ENCODE measurements around the gene RTEL1. TPM values are rescaled to one million over a fixed set of nuclear protein-coding genes. Genes with fewer than 3 reads are reported as not detected.

RTEL1 gene
- total and polyA plus RNA-seq, 2 donors (not counting 1 experiment from before 2014, with no cell fraction given), result 15.1 to 32.6 TPM

DNA sequence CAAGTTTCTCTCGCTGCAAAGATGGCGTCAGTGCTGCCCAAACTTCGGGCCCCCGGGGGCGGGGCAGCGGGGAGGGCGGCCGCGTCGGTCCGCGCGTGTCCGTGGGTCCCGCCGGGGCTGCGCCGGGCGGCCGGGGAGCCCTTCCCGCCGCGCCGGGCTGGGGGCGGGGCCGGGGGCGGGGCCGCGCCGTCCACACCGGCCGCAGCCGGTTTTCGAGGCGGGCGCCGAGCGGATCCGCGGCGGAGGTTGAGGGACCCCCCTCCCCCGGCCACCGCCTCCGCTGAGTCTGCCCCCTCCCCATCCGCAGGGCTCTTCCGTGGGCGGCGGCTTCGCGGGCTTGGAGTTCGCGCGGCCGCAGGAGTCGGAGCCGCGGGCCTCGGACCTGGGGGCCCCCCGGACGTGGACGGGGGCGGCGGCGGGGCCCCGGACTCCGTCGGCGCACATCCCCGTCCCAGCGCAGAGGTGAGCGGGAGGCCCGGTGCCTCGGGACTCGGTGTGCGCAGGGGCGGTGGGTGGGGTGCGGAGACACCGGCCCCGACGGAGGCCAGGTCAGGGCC, 82.0 kb downstream of the RTEL1 start:
- H3K4me3 Mint-ChIP-seq, result peak overlapping the region; percentile 68
- peak overlapping the region; percentile 68 for H3K9ac ChIP-seq (ENCODE audit: low read length)

More for the DNA sequence above, 82.0 kb downstream of the RTEL1 start:
- H4K20me1 ChIP-seq (ENCODE audit: control insufficient read depth, insufficient read depth, low read length, poor library complexity, severe bottlenecking), result peaks cover 22% of the 10 kb centered on the region
- WGBS (ENCODE audit: insufficient coverage), result under 1% methylated on average over 75 of the region's 80 CpGs
- Mint-ChIP-seq H3K27ac (no peak overlapping the region), H3K9me3 (ENCODE audit: insufficient read depth) (no peaks in the 10 kb centered on the region), H3K4me1 (peaks cover 18% of the 10 kb centered on the region), H3K27me3 (no peaks in the 10 kb centered on the region)
- no peaks in the 10 kb centered on the region for H3K27me3 ChIP-seq (replicated peaks in 1 of 4; ENCODE audit: control extremely low read depth in 1 of 4, control insufficient read depth in 3 of 4, insufficient read depth in 4 of 4, low read length in 3 of 4)
- peak overlapping the region; percentile 95 for H3K4me2 ChIP-seq (replicated peaks; ENCODE audit: low read depth, low read length, poor library complexity, severe bottlenecking)
- no peak overlapping the region for H3K27ac ChIP-seq (ENCODE audit: low read length in 2 of 2)
- peak overlapping the region; percentile 23 to 64 (median 50) for H3K4me3 ChIP-seq (ENCODE audit: control extremely low read depth in 1 of 5, extremely low read depth in 1 of 5, insufficient read depth in 1 of 5, low read depth in 2 of 5, low read length in 4 of 5)
- TF ChIP-seq EZH2 (IDR thresholded peaks at IDR 0.05; ENCODE audit: borderline replicate concordance, insufficient read depth, low read depth, low read length, poor library complexity, severe bottlenecking), result no peak
- TF ChIP-seq, protein P1, sequence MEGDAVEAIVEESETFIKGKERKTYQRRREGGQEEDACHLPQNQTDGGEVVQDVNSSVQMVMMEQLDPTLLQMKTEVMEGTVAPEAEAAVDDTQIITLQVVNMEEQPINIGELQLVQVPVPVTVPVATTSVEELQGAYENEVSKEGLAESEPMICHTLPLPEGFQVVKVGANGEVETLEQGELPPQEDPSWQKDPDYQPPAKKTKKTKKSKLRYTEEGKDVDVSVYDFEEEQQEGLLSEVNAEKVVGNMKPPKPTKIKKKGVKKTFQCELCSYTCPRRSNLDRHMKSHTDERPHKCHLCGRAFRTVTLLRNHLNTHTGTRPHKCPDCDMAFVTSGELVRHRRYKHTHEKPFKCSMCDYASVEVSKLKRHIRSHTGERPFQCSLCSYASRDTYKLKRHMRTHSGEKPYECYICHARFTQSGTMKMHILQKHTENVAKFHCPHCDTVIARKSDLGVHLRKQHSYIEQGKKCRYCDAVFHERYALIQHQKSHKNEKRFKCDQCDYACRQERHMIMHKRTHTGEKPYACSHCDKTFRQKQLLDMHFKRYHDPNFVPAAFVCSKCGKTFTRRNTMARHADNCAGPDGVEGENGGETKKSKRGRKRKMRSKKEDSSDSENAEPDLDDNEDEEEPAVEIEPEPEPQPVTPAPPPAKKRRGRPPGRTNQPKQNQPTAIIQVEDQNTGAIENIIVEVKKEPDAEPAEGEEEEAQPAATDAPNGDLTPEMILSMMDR (IDR thresholded peaks at IDR 0.05), result no peak
- ChIA-PET POLR2A (interaction anchor here (0.9 kb wide), 1 partner anchor 114 kb away, joined by 3 read pairs; no protein-coding TSS in a partner anchor), CTCF (interaction anchor here (0.9 kb wide), 1 partner anchor 32 kb away, joined by 3 read pairs; the partner anchor contains the start of genes ARFRP1 and ZGPAT)
- H3K79me2 ChIP-seq (ENCODE audit: control insufficient read depth, insufficient read depth, low read length), result peaks cover 6% of the 10 kb centered on the region
- ATAC-seq (ENCODE audit: low read depth) (peak; percentile 9), DNase-seq (peak; percentile 58)
- intact Hi-C loops (cut with micrococcal nuclease), result no loop called here
- peaks cover 35 to 46% of the 10 kb centered on the region in 2 donors for H3K4me1 ChIP-seq (ENCODE audit: control insufficient read depth in 2 of 2, insufficient read depth in 2 of 2, low read length in 2 of 2)
- peak overlapping the region; percentile 70 for H2AFZ ChIP-seq (ENCODE audit: insufficient read depth, low read depth, low read length, poor library complexity, severe bottlenecking)
- no peaks in the 10 kb centered on the region for H3K9me3 ChIP-seq (ENCODE audit: control extremely low read depth in 1 of 3, control insufficient read depth in 2 of 3, insufficient read depth in 1 of 3, low read length in 2 of 3)
- peaks cover 0 to 8% of the 10 kb centered on the region in 2 experiments for H3K36me3 ChIP-seq (replicated peaks in 1 of 2; ENCODE audit: control extremely low read depth in 1 of 2, control insufficient read depth in 1 of 2, extremely low read depth in 1 of 2, insufficient read depth in 2 of 2, low read length in 1 of 2)
